CD14-positive monocyte (primary cell): ENCODE data around the gene INPP5A. TPM values are rescaled to one million over a fixed set of nuclear protein-coding genes. Genes with fewer than 3 reads are reported as not detected.
A peak's percentile ranks its signal among the peaks of the same experiment; 100 is the strongest.

Experiments
- DNase-seq, 3 donors: peaks; one replicate each; pipeline ENCODE4 v3.0.0-alpha.2; 2011 to 2022
- H2AFZ ChIP-seq: 2 replicates; pipeline ENCODE4 v1.6.0; 2012; ENCODE audit warnings: mild to moderate bottlenecking, low read depth, low read length, inconsistent platforms; ENCODE audit not compliant: insufficient read depth, poor library complexity, severe bottlenecking
- H3K27ac ChIP-seq, 2 donors: 1 replicate in 1 of 2; 2 replicates in 1 of 2; pipeline ENCODE4 v1.5.1; 2012 to 2013; ENCODE audit warnings: low read length in 2 of 2, control low read depth in 1 of 2, inconsistent platforms in 1 of 2, low read depth in 1 of 2, mild to moderate bottlenecking in 1 of 2
- H3K27me3 ChIP-seq, 2 donors: one replicate each; pipeline versions ENCODE4 v1.6.0 to v1.6.1; 2011 to 2013; ENCODE audit warnings: low read length in 2 of 2; ENCODE audit not compliant: control insufficient read depth in 2 of 2, insufficient read depth in 2 of 2
- H3K36me3 ChIP-seq, 2 donors: replicated peaks in 1 of 2; 1 replicate in 1 of 2; 2 replicates in 1 of 2; pipeline versions ENCODE4 v1.5.1 to v1.6.1; 2012 to 2013; ENCODE audit warnings: low read length in 2 of 2, control low read depth in 1 of 2, inconsistent platforms in 1 of 2, mild to moderate bottlenecking in 1 of 2; ENCODE audit not compliant: insufficient read depth in 2 of 2, control insufficient read depth in 1 of 2
- H3K4me1 ChIP-seq, 2 donors: 1 replicate in 1 of 2; 2 replicates in 1 of 2; pipeline versions ENCODE4 v1.5.1 to v1.6.1; 2012 to 2013; ENCODE audit warnings: low read length in 2 of 2, control low read depth in 1 of 2, inconsistent platforms in 1 of 2, mild to moderate bottlenecking in 1 of 2, moderate library complexity in 1 of 2; ENCODE audit not compliant: insufficient read depth in 2 of 2, control insufficient read depth in 1 of 2
- H3K4me2 ChIP-seq: replicated peaks from 2 replicates; pipeline ENCODE3; 2012; ENCODE audit warnings: low read length, moderate library complexity, mild to moderate bottlenecking; ENCODE audit not compliant: poor library complexity, severe bottlenecking; ENCODE audit errors: extremely low read depth
- H3K4me3 ChIP-seq, 3 experiments: fragments of 200-600 bp in 1 of 3; sonication (generic) in 1 of 3; replicated peaks in 1 of 3; 1 replicate in 2 of 3; 2 replicates in 1 of 3; pipeline ENCODE4 v1.5.1; 2011 to 2013; ENCODE audit warnings: low read length in 3 of 3, mild to moderate bottlenecking in 3 of 3, control low read depth in 2 of 3, low read depth in 2 of 3, inconsistent platforms in 1 of 3, moderate library complexity in 1 of 3
- H3K79me2 ChIP-seq: 2 replicates; pipeline ENCODE4 v1.6.0; 2012; ENCODE audit warnings: mild to moderate bottlenecking, control low read depth, inconsistent platforms, low read length, moderate library complexity; ENCODE audit not compliant: insufficient read depth
- H3K9ac ChIP-seq: 2 replicates; pipeline ENCODE4 v1.6.0; 2017; ENCODE audit warnings: low read length, mild to moderate bottlenecking; ENCODE audit not compliant: insufficient read depth, poor library complexity, severe bottlenecking
- H3K9me3 ChIP-seq, 2 donors: replicated peaks in 1 of 2; 1 replicate in 1 of 2; 2 replicates in 1 of 2; pipeline versions ENCODE4 v1.5.1 to v1.6.1; 2012 to 2013; ENCODE audit warnings: low read length in 2 of 2, control low read depth in 1 of 2; ENCODE audit not compliant: control insufficient read depth in 1 of 2, insufficient read depth in 1 of 2
- H4K20me1 ChIP-seq: 2 replicates; pipeline ENCODE4 v1.6.0; 2012; ENCODE audit warnings: mild to moderate bottlenecking, low read length, control low read depth, moderate library complexity; ENCODE audit not compliant: insufficient read depth
- H3K27ac Mint-ChIP-seq, 7 donors: one replicate each; pipeline ENCODE4 v1.8.0; 2020; ENCODE audit warnings: mild to moderate bottlenecking in 7 of 7, mixed read lengths in 7 of 7, moderate library complexity in 6 of 7, inconsistent platforms in 2 of 7
- H3K27me3 Mint-ChIP-seq, 3 donors: one replicate each; pipeline ENCODE4 v1.8.0; 2021 to 2022; ENCODE audit warnings: low read depth in 3 of 3, mild to moderate bottlenecking in 3 of 3, mixed read lengths in 3 of 3, moderate library complexity in 3 of 3, inconsistent platforms in 1 of 3
- H3K36me3 Mint-ChIP-seq, 2 donors: one replicate each; pipeline ENCODE4 v1.8.0; 2020; ENCODE audit warnings: mixed read lengths in 2 of 2, inconsistent platforms in 1 of 2, mild to moderate bottlenecking in 1 of 2
- H3K4me1 Mint-ChIP-seq: one replicate; pipeline ENCODE4 v1.8.0; 2020; ENCODE audit warnings: mild to moderate bottlenecking, mixed read lengths
- H3K4me3 Mint-ChIP-seq, 2 donors: one replicate each; pipeline ENCODE4 v1.8.0; 2020; ENCODE audit warnings: mild to moderate bottlenecking in 2 of 2, mixed read lengths in 2 of 2, moderate library complexity in 1 of 2
- H3K9me3 Mint-ChIP-seq, 7 donors: one replicate each; pipeline ENCODE4 v1.8.0; 2020 to 2022; ENCODE audit warnings: mixed read lengths in 7 of 7, mild to moderate bottlenecking in 6 of 7, moderate library complexity in 6 of 7, inconsistent platforms in 2 of 7
- WGBS: methylation state at CpG from one replicate; pipeline ENCODE4 v1.1.5; 2013; ENCODE audit warnings: missing lambda C conversion rate; ENCODE audit not compliant: insufficient coverage; 5-methylcytosine and 5-hydroxymethylcytosine counted together
- intact Hi-C, 2 donors: fragments of 100-400 bp; cut with micrococcal nuclease; formaldehyde crosslinking; loops; one replicate each; pipeline versions ENCODE4 v1.15.0 to v1.15.1; 2023
- polyA plus RNA-seq, 3 donors: library from polyadenylated mRNA; depleted of rRNA in 1 of 3; unstranded in 2 of 3; stranded (reverse) in 1 of 3; fragments of 300-500 nt in 2 of 3; fragments of >200 nt in 1 of 3; fragmentation: Illumina TruSeq in 2 of 3; gene quantifications; 1 replicate in 2 of 3; 2 replicates in 1 of 3; pipeline ENCODE4 v1.2.3, GENCODE V29; 2012 to 2021
- TF ChIP-seq, protein P1 (sequence below): fragments of 200-600 bp; IDR thresholded peaks from one replicate; pipeline ENCODE4 v1.8.0; 2022; ENCODE audit warnings: antibody characterized with exemption, mild to moderate bottlenecking

INPP5A gene
- polyA plus RNA-seq, 3 donors, result 0.87 to 17.2 (median 2.9) TPM

DNA sequence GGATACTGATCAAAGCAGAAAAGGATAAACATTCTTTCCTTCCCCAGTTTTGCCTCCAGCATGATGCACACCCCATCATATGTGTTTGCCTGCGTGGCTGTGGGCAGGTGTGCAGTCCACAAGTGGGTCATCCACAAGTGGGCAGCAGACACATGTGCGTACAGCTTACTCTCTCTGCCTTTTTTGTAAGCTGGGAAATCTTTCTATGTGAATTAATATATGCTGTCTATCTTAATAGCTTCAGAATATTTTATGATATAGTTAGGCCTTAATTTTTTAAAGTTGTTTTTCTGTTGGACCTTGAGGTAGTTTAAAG lies 80.1 kb downstream of the INPP5A start:
- Mint-ChIP-seq H3K4me3 (no peak overlapping the region), H3K27ac (no peak overlapping the region), H3K4me1 (peaks cover 27% of the 10 kb centered on the region), H3K27me3 (peaks cover 0 to 1% (median 0%) of the 10 kb centered on the region in 3 donors), H3K36me3 (peaks cover 27 to 53% of the 10 kb centered on the region in 2 donors), H3K9me3 (peaks cover 16 to 37% (median 32%) of the 10 kb centered on the region in 7 donors)
- H3K79me2 ChIP-seq, result peaks cover 20% of the 10 kb centered on the region
- H2AFZ ChIP-seq, result no peak overlapping the region
- DNase-seq, result no peak
- H3K4me1 ChIP-seq, result peaks cover 9 to 15% of the 10 kb centered on the region in 2 donors
- intact Hi-C loops, result no loop called here
- TF ChIP-seq, protein P1, sequence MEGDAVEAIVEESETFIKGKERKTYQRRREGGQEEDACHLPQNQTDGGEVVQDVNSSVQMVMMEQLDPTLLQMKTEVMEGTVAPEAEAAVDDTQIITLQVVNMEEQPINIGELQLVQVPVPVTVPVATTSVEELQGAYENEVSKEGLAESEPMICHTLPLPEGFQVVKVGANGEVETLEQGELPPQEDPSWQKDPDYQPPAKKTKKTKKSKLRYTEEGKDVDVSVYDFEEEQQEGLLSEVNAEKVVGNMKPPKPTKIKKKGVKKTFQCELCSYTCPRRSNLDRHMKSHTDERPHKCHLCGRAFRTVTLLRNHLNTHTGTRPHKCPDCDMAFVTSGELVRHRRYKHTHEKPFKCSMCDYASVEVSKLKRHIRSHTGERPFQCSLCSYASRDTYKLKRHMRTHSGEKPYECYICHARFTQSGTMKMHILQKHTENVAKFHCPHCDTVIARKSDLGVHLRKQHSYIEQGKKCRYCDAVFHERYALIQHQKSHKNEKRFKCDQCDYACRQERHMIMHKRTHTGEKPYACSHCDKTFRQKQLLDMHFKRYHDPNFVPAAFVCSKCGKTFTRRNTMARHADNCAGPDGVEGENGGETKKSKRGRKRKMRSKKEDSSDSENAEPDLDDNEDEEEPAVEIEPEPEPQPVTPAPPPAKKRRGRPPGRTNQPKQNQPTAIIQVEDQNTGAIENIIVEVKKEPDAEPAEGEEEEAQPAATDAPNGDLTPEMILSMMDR, result no peak
- peaks cover 26 to 34% of the 10 kb centered on the region in 2 donors for H3K9me3 ChIP-seq
- no peaks in the 10 kb centered on the region for H3K27me3 ChIP-seq
- no peak overlapping the region for H3K9ac ChIP-seq
- WGBS, result no CpG with 5 or more reads among the region's 2 CpGs
- H3K36me3 ChIP-seq, result peaks cover 5 to 24% of the 10 kb centered on the region in 2 donors
- H3K4me3 ChIP-seq, result no peak overlapping the region
- H3K27ac ChIP-seq, result no peak overlapping the region
- H4K20me1 ChIP-seq, result peaks cover 48% of the 10 kb centered on the region
- no peak overlapping the region for H3K4me2 ChIP-seq

DNA sequence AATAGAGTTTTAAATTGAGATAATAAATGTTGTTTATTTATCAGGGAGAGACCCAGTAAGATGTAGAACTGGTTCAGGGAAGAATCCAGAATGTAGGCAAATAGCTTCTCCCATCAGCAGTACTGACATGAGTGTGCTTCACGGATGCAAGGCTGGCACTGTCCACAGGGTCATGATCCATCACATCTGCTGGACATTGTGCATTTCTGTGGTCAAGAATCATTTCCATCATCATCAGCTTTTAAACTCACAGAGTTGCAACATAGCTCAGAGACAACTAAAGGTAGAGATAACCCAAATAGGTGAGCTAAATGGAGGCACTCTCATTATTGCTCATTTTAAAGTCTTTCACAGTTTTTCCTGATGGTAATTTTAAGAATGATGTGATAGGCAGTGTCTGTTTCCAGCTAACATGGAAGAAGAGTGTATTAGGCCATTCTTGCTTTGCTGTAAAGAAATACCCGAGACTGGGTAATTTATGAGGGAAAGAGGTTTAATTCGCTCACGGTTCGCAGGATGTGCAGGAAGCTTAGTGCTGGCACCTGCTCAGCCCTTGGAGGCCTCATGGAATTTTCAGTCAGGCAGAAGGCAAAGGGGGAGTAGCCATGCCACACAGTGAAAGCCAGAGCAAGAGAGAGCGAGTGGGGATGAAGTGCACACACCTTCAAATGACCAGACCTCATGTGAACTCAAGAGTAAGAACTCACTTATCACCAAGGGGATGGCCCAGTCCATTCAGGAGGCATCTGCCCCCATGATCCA lies 80.8 kb downstream of the INPP5A start:
- Mint-ChIP-seq H3K27me3 (peaks cover 0 to 1% (median 0%) of the 10 kb centered on the region in 3 donors), H3K9me3 (peaks cover 16 to 37% (median 32%) of the 10 kb centered on the region in 7 donors), H3K36me3 (peaks cover 27 to 53% of the 10 kb centered on the region in 2 donors), H3K4me3 (no peak overlapping the region), H3K4me1 (peaks cover 27% of the 10 kb centered on the region), H3K27ac (peak overlapping the region in 1 of 7 donors; percentile 23)
- Histone ChIP-seq H3K9me3 (peaks cover 26 to 34% of the 10 kb centered on the region in 2 donors), H3K79me2 (peaks cover 20% of the 10 kb centered on the region), H3K9ac (no peak overlapping the region), H3K4me2 (no peak overlapping the region), H3K4me1 (peaks cover 9 to 15% of the 10 kb centered on the region in 2 donors), H4K20me1 (peaks cover 42% of the 10 kb centered on the region), H3K4me3 (no peak overlapping the region), H3K27me3 (no peaks in the 10 kb centered on the region), H2AFZ (no peak overlapping the region), H3K27ac (no peak overlapping the region), H3K36me3 (peaks cover 5 to 24% of the 10 kb centered on the region in 2 donors)
- no peak for DNase-seq
- TF ChIP-seq, protein P1, result no peak
- 100% methylated on average over 6 of the region's 6 CpGs for WGBS
- intact Hi-C loops, result no loop called here
